Measurements from ENCODE around the gene MPC1L.

Gene MPC1L

GRCh38 chrX:40625294-40625693, 2.1 kb downstream of the MPC1L start:
- FAIRE-seq: no peak
- no peak for DNase-seq (ENCODE audit: insufficient read length, low spot score)

GRCh38 chrX:40628506-40628905, 5.3 kb downstream of the MPC1L start:
- no peak for DNase-seq (ENCODE audit: insufficient read length, low spot score)
- no peak for FAIRE-seq

- DNase-seq (ENCODE audit: insufficient read length, low spot score) (no peak), FAIRE-seq (no peak)
These were observed 9.0 kb downstream of the MPC1L start for GRCh38 chrX:40632199-40632598.

- no peak for DNase-seq (ENCODE audit: insufficient read length, low spot score)
- FAIRE-seq: no peak
These were observed 14.5 kb downstream of the MPC1L start for GRCh38 chrX:40637687-40638086.

GRCh38 chrX:40644176-40644575, 20.9 kb downstream of the MPC1L start:
- DNase-seq (ENCODE audit: insufficient read length, low spot score): no peak
- no peak for FAIRE-seq

GRCh38 chrX:40644821-40645358, 21.7 kb downstream of the MPC1L start:
- FAIRE-seq: no peak

GRCh38 chrX:40646489-40647306, 23.5 kb downstream of the MPC1L start:
- FAIRE-seq: no peak
- DNase-seq (ENCODE audit: insufficient read length, low spot score): peak; percentile 13

More at GRCh38 chrX:40644821-40645358, 21.7 kb downstream of the MPC1L start:
- DNase-seq (ENCODE audit: insufficient read length, low spot score): peak; percentile 11

GRCh38 chrX:40647307-40648197, 24.3 kb downstream of the MPC1L start, which contains the start of gene CXorf38:
TSS of gene CXorf38 (minus strand) at chrX:40647561. CDS start at chrX:40647520, 41 bp downstream.
- peak; percentile 83 for DNase-seq (ENCODE audit: insufficient read length, low spot score)
- FAIRE-seq: peak; percentile 98

- FAIRE-seq: no peak
- peak; percentile 20 for DNase-seq (ENCODE audit: insufficient read length, low spot score)
These were observed 28.5 kb downstream of the MPC1L start for GRCh38 chrX:40651620-40652223.

- FAIRE-seq (no peak), DNase-seq (ENCODE audit: insufficient read length, low spot score) (no peak)
These were observed 29.4 kb downstream of the MPC1L start for GRCh38 chrX:40652664-40653063.

GRCh38 chrX:40653535-40653934, 30.3 kb downstream of the MPC1L start:
- FAIRE-seq (no peak), DNase-seq (ENCODE audit: insufficient read length, low spot score) (no peak)

GRCh38 chrX:40660381-40660780, 37.2 kb downstream of the MPC1L start:
- FAIRE-seq (no peak), DNase-seq (ENCODE audit: insufficient read length, low spot score) (no peak)

- FAIRE-seq: no peak
- DNase-seq (ENCODE audit: insufficient read length, low spot score): no peak
These were observed 38.3 kb downstream of the MPC1L start for GRCh38 chrX:40661489-40661888.

- DNase-seq (ENCODE audit: insufficient read length, low spot score): no peak
- FAIRE-seq: peak; percentile 23
These were observed 40.0 kb downstream of the MPC1L start for GRCh38 chrX:40663078-40663740.

- no peak for DNase-seq (ENCODE audit: insufficient read length, low spot score)
- FAIRE-seq: no peak
These were observed 40.8 kb downstream of the MPC1L start for GRCh38 chrX:40663880-40664630.

GRCh38 chrX:40671126-40671525, 47.9 kb downstream of the MPC1L start:
- FAIRE-seq: no peak
- DNase-seq (ENCODE audit: insufficient read length, low spot score): no peak

Data from HTR-8/SVneo (cell line).